Activated T-helper 2 cell treated with anti-CD3 and anti-CD28 coated beads, Interferon-gamma antibody, Interleukin-2, Interleukin-4, amounts not matched to agents 10 μg/mL and 5 μg/mL and 100 μg/mL, durations not matched to agents 14 hours and 24 hours and 36 hours (primary cell): Measurements from ENCODE around the gene DDX1. TPM values are rescaled to one million over a fixed set of nuclear protein-coding genes. Genes with fewer than 3 reads are reported as not detected.
"Not testable (repeated sequence)": the region's sequence is repeated elsewhere in the genome, so short reads cannot be mapped to it uniquely, and the experiment has no call there.

ENCODE experiments used
- DNase-seq: peaks from one replicate; pipeline ENCODE4 v3.0.0; 2021; ENCODE audit warnings: low spot score
- H3K27ac Mint-ChIP-seq: one replicate; pipeline ENCODE4 v1.8.0; 2021; ENCODE audit warnings: mixed read lengths
- H3K27me3 Mint-ChIP-seq: one replicate; pipeline ENCODE4 v1.8.0; 2021; ENCODE audit warnings: low read depth, mixed read lengths
- H3K36me3 Mint-ChIP-seq: one replicate; pipeline ENCODE4 v1.8.0; 2021; ENCODE audit warnings: low read depth, mixed read lengths
- H3K4me1 Mint-ChIP-seq: one replicate; pipeline ENCODE4 v1.8.0; 2021; ENCODE audit warnings: low read depth, mixed read lengths
- H3K4me3 Mint-ChIP-seq: one replicate; pipeline ENCODE4 v1.8.0; 2021; ENCODE audit warnings: low read depth, mild to moderate bottlenecking, moderate library complexity, mixed read lengths
- H3K9me3 Mint-ChIP-seq: one replicate; pipeline ENCODE4 v1.8.0; 2021; ENCODE audit warnings: mixed read lengths
- intact Hi-C: fragments of 100-400 bp; cut with micrococcal nuclease; formaldehyde crosslinking; loops from one replicate; pipeline ENCODE4 v1.15.1; 2023
- total RNA-seq: library from RNA; stranded (reverse); gene quantifications from 2 replicates; pipeline ENCODE4 v1.2.3, GENCODE V29; 2022

Gene DDX1
- 100.0 and 111 TPM in 2 replicates for total RNA-seq

- H3K36me3 Mint-ChIP-seq = peaks cover 30% of the 10 kb centered on the region
- no peaks in the 10 kb centered on the region for H3K9me3 Mint-ChIP-seq
- peak; percentile 82 for DNase-seq
- peaks cover 21% of the 10 kb centered on the region for H3K4me1 Mint-ChIP-seq
- peak within 1 kb of the TSS; percentile 94 for H3K27ac Mint-ChIP-seq
- intact Hi-C loops = loop anchor here (1.0 to 2.0 kb wide), 2 partner anchors 31 to 415 kb away; partner anchors contain the start of gene NBAS
- H3K4me3 Mint-ChIP-seq = peak within 1 kb of the TSS; percentile 90
- H3K27me3 Mint-ChIP-seq = no peaks in the 10 kb centered on the region
These were observed at the start of gene DDX1 for GRCh38 chr2:15591692-15592463. TSS of gene DDX1 (plus strand) at chr2:15591868. CDS start at chr2:15591934, 66 bp downstream.

- H3K27ac Mint-ChIP-seq, H3K9me3 Mint-ChIP-seq, H3K27me3 Mint-ChIP-seq, H3K4me1 Mint-ChIP-seq, intact Hi-C loops, DNase-seq, H3K4me3 Mint-ChIP-seq: not testable (repeated sequence)
- peaks cover 10% of the 10 kb centered on the region for H3K36me3 Mint-ChIP-seq
These were observed 49.4 kb upstream of the DDX1 start for GRCh38 chr2:15542269-15542668.

GRCh38 chr2:15543053-15543452, 48.6 kb upstream of the DDX1 start:
- peaks cover 8% of the 10 kb centered on the region for H3K36me3 Mint-ChIP-seq
- DNase-seq = no peak
- no peaks in the 10 kb centered on the region for H3K27me3 Mint-ChIP-seq
- no peak overlapping the region for H3K27ac Mint-ChIP-seq
- intact Hi-C loops = no loop called here
- H3K4me3 Mint-ChIP-seq = no peak overlapping the region
- no peaks in the 10 kb centered on the region for H3K9me3 Mint-ChIP-seq
- H3K4me1 Mint-ChIP-seq = peaks cover 6% of the 10 kb centered on the region

- no peak overlapping the region for H3K27ac Mint-ChIP-seq
These were observed 48.1 kb upstream of the DDX1 start for GRCh38 chr2:15543541-15543940.

GRCh38 chr2:15544227-15544626, 47.4 kb upstream of the DDX1 start:
- Mint-ChIP-seq H3K4me1 (peaks cover 6% of the 10 kb centered on the region), H3K9me3 (no peaks in the 10 kb centered on the region), H3K27ac (no peak overlapping the region), H3K27me3 (no peaks in the 10 kb centered on the region), H3K4me3 (no peak overlapping the region), H3K36me3 (peaks cover 9% of the 10 kb centered on the region)
- intact Hi-C loops = no loop called here
- no peak for DNase-seq

More at GRCh38 chr2:15543541-15543940, 48.1 kb upstream of the DDX1 start:
- Mint-ChIP-seq H3K9me3 (no peaks in the 10 kb centered on the region), H3K4me1 (peaks cover 6% of the 10 kb centered on the region), H3K27me3 (no peaks in the 10 kb centered on the region), H3K4me3 (no peak overlapping the region), H3K36me3 (peaks cover 8% of the 10 kb centered on the region)
- DNase-seq = no peak
- intact Hi-C loops = no loop called here

- peaks cover 6% of the 10 kb centered on the region for H3K36me3 Mint-ChIP-seq
- no peak for DNase-seq
- H3K27ac Mint-ChIP-seq = no peak overlapping the region
- intact Hi-C loops = no loop called here
- no peak overlapping the region for H3K4me3 Mint-ChIP-seq
- H3K9me3 Mint-ChIP-seq = no peaks in the 10 kb centered on the region
- H3K27me3 Mint-ChIP-seq = no peaks in the 10 kb centered on the region
- peaks cover 2% of the 10 kb centered on the region for H3K4me1 Mint-ChIP-seq
These were observed 45.2 kb upstream of the DDX1 start for GRCh38 chr2:15546297-15547098.

GRCh38 chr2:15547115-15547876, 44.4 kb upstream of the DDX1 start:
- H3K4me3 Mint-ChIP-seq = no peak overlapping the region

GRCh38 chr2:15548974-15549373, 42.7 kb upstream of the DDX1 start:
- intact Hi-C loops = no loop called here
- Mint-ChIP-seq H3K27ac (no peak overlapping the region), H3K9me3 (no peaks in the 10 kb centered on the region), H3K4me1 (peaks cover 2% of the 10 kb centered on the region), H3K27me3 (no peaks in the 10 kb centered on the region), H3K4me3 (no peak overlapping the region), H3K36me3 (peaks cover 15% of the 10 kb centered on the region)
- DNase-seq = no peak

More at GRCh38 chr2:15547115-15547876, 44.4 kb upstream of the DDX1 start:
- Mint-ChIP-seq H3K36me3 (peaks cover 9% of the 10 kb centered on the region), H3K4me1 (peaks cover 2% of the 10 kb centered on the region), H3K27ac (no peak overlapping the region), H3K27me3 (no peaks in the 10 kb centered on the region), H3K9me3 (no peaks in the 10 kb centered on the region)
- intact Hi-C loops = no loop called here
- DNase-seq = no peak

- peaks cover 6% of the 10 kb centered on the region for H3K4me1 Mint-ChIP-seq
- peaks cover 17% of the 10 kb centered on the region for H3K36me3 Mint-ChIP-seq
- H3K9me3 Mint-ChIP-seq = no peaks in the 10 kb centered on the region
- H3K27me3 Mint-ChIP-seq = no peaks in the 10 kb centered on the region
- intact Hi-C loops = no loop called here
- H3K27ac Mint-ChIP-seq = no peak overlapping the region
- no peak overlapping the region for H3K4me3 Mint-ChIP-seq
- no peak for DNase-seq
These were observed 38.1 kb upstream of the DDX1 start for GRCh38 chr2:15553519-15553918.

- DNase-seq = no peak
- intact Hi-C loops = no loop called here
- Mint-ChIP-seq H3K4me3 (no peak overlapping the region), H3K27me3 (no peaks in the 10 kb centered on the region), H3K36me3 (peaks cover 17% of the 10 kb centered on the region), H3K4me1 (peaks cover 6% of the 10 kb centered on the region), H3K27ac (no peak overlapping the region), H3K9me3 (no peaks in the 10 kb centered on the region)
These were observed 37.7 kb upstream of the DDX1 start for GRCh38 chr2:15553951-15554350.

GRCh38 chr2:15554525-15555218, 37.0 kb upstream of the DDX1 start:
- no peak for DNase-seq
- Mint-ChIP-seq H3K36me3 (peaks cover 13% of the 10 kb centered on the region), H3K4me1 (peaks cover 12% of the 10 kb centered on the region), H3K27ac (peak overlapping the region; percentile 10), H3K9me3 (no peaks in the 10 kb centered on the region), H3K4me3 (no peak overlapping the region), H3K27me3 (no peaks in the 10 kb centered on the region)
- intact Hi-C loops = no loop called here

- intact Hi-C loops = no loop called here
- Mint-ChIP-seq H3K27me3 (no peaks in the 10 kb centered on the region), H3K36me3 (peaks cover 13% of the 10 kb centered on the region), H3K9me3 (no peaks in the 10 kb centered on the region), H3K4me3 (no peak overlapping the region), H3K27ac (no peak overlapping the region), H3K4me1 (peaks cover 21% of the 10 kb centered on the region)
- no peak for DNase-seq
These were observed 35.9 kb upstream of the DDX1 start for GRCh38 chr2:15555760-15556193.
